Measurements from ENCODE around the gene KATNAL2.

The KATNAL2 gene

DNA sequence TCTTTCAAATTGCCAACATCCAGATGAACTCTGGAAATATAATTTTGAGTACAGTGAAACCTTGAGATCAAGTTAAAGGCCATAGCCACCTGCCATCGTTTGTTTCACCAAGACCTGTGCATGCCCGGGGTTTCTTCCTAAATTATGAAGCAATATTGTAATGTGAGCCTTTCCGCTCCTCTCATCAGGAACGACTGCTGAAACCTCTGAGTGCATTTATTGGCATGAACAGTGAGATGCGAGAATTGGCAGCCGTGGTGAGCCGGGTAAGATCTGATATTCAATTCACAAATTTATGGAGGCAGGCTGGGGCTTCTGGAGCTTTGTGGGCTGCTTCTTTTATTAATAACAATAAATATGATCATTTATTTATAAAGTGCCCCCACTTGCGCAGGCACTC lies 145.7 kb downstream of the KATNAL2 start:
- no peak overlapping the region for H3K27ac ChIP-seq (ENCODE audit: low read depth, low read length)

DNA sequence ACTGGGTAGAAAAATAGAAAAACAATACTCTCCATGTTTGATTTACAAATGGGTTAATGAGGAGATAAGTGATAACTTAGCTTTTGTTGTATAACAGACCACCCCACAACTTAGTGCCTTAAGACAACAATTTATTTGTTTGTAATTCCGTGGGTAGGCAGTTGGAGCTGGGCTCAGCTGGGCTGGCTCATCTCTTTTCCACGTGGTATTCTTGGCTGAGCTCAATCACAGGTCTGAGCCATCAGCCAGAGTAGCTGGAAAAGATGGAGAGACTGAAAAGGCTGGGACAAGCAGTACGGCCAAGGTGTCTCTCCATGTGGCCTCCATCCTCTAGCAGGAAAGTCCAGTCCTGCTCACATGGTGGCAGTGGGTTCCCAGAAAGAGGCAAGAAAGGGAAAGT lies 150.2 kb downstream of the KATNAL2 start:
- Histone ChIP-seq H3K36me3 (ENCODE audit: control insufficient read depth in 1 of 2, insufficient read depth in 2 of 2, low read length in 2 of 2) (no peaks in the 10 kb centered on the region), H3K4me1 (ENCODE audit: control insufficient read depth in 1 of 2, insufficient read depth in 2 of 2, low read length in 2 of 2) (no peaks in the 10 kb centered on the region), H3K9ac (ENCODE audit: low read depth in 1 of 2, low read length in 2 of 2) (no peak overlapping the region), H3K9me3 (ENCODE audit: control insufficient read depth in 1 of 2, low read length in 2 of 2) (no peaks in the 10 kb centered on the region), H3K27ac (ENCODE audit: low read depth, low read length) (no peak overlapping the region), H3K27me3 (ENCODE audit: control insufficient read depth in 1 of 2, insufficient read depth in 2 of 2, low read length in 2 of 2) (no peaks in the 10 kb centered on the region), H3K4me3 (ENCODE audit: low read depth in 1 of 2, low read length in 2 of 2) (no peak overlapping the region)

More for the DNA sequence above, 145.7 kb downstream of the KATNAL2 start:
- H3K36me3 ChIP-seq (ENCODE audit: control insufficient read depth in 1 of 2, insufficient read depth in 2 of 2, low read length in 2 of 2) = no peaks in the 10 kb centered on the region
- H3K9ac ChIP-seq (ENCODE audit: low read depth in 1 of 2, low read length in 2 of 2) = no peak overlapping the region
- H3K4me3 ChIP-seq (ENCODE audit: low read depth in 1 of 2, low read length in 2 of 2) = no peak overlapping the region
- H3K27me3 ChIP-seq (ENCODE audit: control insufficient read depth in 1 of 2, insufficient read depth in 2 of 2, low read length in 2 of 2) = no peaks in the 10 kb centered on the region
- no peaks in the 10 kb centered on the region for H3K9me3 ChIP-seq (ENCODE audit: control insufficient read depth in 1 of 2, low read length in 2 of 2)
- H3K4me1 ChIP-seq (ENCODE audit: control insufficient read depth in 1 of 2, insufficient read depth in 2 of 2, low read length in 2 of 2) = no peaks in the 10 kb centered on the region

DNA sequence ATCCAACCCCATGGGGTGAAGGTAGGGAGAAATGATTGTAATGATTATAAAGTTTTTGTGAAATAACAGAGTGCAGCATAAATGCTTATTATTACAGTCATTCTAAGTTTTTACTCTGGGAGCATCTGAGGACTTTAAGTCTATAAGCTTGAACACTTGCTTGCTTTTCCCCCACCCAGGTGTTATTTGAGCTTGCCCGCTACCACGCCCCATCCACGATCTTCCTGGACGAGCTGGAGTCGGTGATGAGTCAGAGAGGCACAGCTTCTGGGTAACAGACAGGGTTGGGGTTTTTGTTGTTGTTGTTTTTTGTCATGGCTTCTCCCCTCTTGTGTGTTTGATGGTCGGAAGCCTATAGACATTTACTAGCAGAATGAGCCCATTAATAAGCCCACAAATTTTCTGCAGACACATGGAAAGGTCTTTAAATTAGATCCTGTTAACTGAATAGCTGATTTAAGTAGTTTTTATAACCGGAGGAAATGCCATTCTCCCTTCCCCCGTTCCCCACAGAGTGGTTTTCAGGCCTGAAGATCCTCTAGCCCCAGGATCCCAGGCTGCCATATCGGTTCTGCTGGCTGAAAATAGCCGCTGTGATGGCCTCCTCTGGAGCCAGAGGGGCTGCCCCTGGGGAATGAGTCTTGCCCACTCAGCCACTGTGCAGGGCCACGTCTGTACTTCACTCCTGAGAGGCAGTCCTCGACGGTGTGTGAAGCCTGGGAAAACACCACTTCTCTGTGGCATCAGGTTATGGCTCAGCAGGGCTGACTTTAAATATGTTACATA lies 157.9 kb downstream of the KATNAL2 start:
- Histone ChIP-seq H3K9ac (ENCODE audit: low read depth in 1 of 2, low read length in 2 of 2) (no peak overlapping the region), H3K27me3 (ENCODE audit: control insufficient read depth in 1 of 2, insufficient read depth in 2 of 2, low read length in 2 of 2) (no peaks in the 10 kb centered on the region), H3K27ac (ENCODE audit: low read depth, low read length) (no peak overlapping the region), H3K4me1 (ENCODE audit: control insufficient read depth in 1 of 2, insufficient read depth in 2 of 2, low read length in 2 of 2) (no peaks in the 10 kb centered on the region), H3K36me3 (ENCODE audit: control insufficient read depth in 1 of 2, insufficient read depth in 2 of 2, low read length in 2 of 2) (no peaks in the 10 kb centered on the region), H3K9me3 (ENCODE audit: control insufficient read depth in 1 of 2, low read length in 2 of 2) (no peaks in the 10 kb centered on the region), H3K4me3 (ENCODE audit: low read depth in 1 of 2, low read length in 2 of 2) (no peak overlapping the region)

DNA sequence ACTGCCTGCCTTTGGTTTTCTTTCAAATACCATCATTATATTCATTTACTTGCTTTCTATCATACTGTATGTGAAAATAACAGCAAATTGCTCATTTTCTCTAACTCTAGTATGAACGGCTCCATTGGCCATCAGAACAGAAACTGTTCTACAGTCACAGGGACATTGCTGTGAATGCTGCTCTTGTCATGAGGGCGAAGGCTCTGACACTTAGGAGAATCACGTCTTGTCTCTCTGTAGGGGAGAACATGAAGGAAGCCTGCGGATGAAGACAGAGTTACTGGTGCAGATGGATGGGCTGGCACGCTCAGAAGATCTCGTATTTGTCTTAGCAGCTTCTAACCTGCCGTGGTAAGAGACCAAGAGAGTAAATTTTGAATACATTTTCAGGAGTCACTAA lies 159.7 kb downstream of the KATNAL2 start:
- H3K27me3 ChIP-seq (ENCODE audit: control insufficient read depth in 1 of 2, insufficient read depth in 2 of 2, low read length in 2 of 2) = no peaks in the 10 kb centered on the region
- H3K9ac ChIP-seq (ENCODE audit: low read depth in 1 of 2, low read length in 2 of 2) = no peak overlapping the region
- no peak overlapping the region for H3K27ac ChIP-seq (ENCODE audit: low read depth, low read length)
- H3K9me3 ChIP-seq (ENCODE audit: control insufficient read depth in 1 of 2, low read length in 2 of 2) = no peaks in the 10 kb centered on the region
- no peaks in the 10 kb centered on the region for H3K4me1 ChIP-seq (ENCODE audit: control insufficient read depth in 1 of 2, insufficient read depth in 2 of 2, low read length in 2 of 2)
- H3K4me3 ChIP-seq (ENCODE audit: low read depth in 1 of 2, low read length in 2 of 2) = no peak overlapping the region
- no peaks in the 10 kb centered on the region for H3K36me3 ChIP-seq (ENCODE audit: control insufficient read depth in 1 of 2, insufficient read depth in 2 of 2, low read length in 2 of 2)

DNA sequence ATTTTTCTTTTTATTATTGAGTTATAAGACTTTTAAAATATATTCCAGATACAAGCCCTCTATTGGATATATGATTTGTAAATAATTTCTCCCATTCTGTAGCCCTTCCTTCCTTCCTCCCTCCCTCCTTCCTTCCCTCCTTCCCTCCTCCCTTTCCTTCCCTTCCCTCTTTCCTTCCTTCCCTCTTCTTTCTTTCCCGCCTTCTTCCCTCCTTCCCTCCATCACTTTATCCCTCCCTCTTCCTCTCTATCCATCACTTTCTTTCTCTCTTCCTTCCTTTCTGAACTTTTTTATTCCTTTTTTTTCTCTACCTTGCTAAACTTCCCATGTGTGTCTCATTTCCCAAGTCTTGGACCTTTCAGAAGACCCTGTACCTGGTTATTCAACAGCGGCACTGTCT lies 163.5 kb downstream of the KATNAL2 start:
- no peak overlapping the region for H3K9ac ChIP-seq (ENCODE audit: low read depth in 1 of 2, low read length in 2 of 2)

DNA sequence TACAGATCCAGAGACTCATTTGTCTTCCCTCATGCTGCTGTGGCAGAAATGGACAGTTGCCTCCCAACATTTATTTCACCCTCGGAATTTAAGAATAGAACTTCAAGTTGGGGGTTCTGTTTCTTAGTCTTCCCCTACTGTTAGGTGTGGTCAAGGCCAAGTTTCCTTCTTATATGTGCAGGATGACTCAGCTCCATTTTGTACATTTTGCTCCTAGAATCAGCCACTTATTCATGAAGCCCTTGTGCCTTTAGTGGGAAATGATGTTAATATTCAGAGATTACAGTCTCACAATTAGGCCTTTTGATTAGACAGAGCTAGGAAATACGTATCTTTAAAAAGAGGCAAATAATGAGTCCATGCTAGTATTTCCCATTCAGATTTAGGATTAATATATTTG lies 164.2 kb downstream of the KATNAL2 start:
- Histone ChIP-seq H3K36me3 (ENCODE audit: control insufficient read depth in 1 of 2, insufficient read depth in 2 of 2, low read length in 2 of 2) (no peaks in the 10 kb centered on the region), H3K4me3 (ENCODE audit: low read depth in 1 of 2, low read length in 2 of 2) (no peak overlapping the region), H3K4me1 (ENCODE audit: control insufficient read depth in 1 of 2, insufficient read depth in 2 of 2, low read length in 2 of 2) (no peaks in the 10 kb centered on the region), H3K27ac (ENCODE audit: low read depth, low read length) (no peak overlapping the region), H3K9me3 (ENCODE audit: control insufficient read depth in 1 of 2, low read length in 2 of 2) (no peaks in the 10 kb centered on the region), H3K9ac (ENCODE audit: low read depth in 1 of 2, low read length in 2 of 2) (no peak overlapping the region), H3K27me3 (ENCODE audit: control insufficient read depth in 1 of 2, insufficient read depth in 2 of 2, low read length in 2 of 2) (no peaks in the 10 kb centered on the region)

More for the DNA sequence above, 163.5 kb downstream of the KATNAL2 start:
- no peaks in the 10 kb centered on the region for H3K27me3 ChIP-seq (ENCODE audit: control insufficient read depth in 1 of 2, insufficient read depth in 2 of 2, low read length in 2 of 2)
- no peaks in the 10 kb centered on the region for H3K9me3 ChIP-seq (ENCODE audit: control insufficient read depth in 1 of 2, low read length in 2 of 2)
- H3K36me3 ChIP-seq (ENCODE audit: control insufficient read depth in 1 of 2, insufficient read depth in 2 of 2, low read length in 2 of 2) = no peaks in the 10 kb centered on the region
- no peak overlapping the region for H3K27ac ChIP-seq (ENCODE audit: low read depth, low read length)
- H3K4me3 ChIP-seq (ENCODE audit: low read depth in 1 of 2, low read length in 2 of 2) = no peak overlapping the region
- no peaks in the 10 kb centered on the region for H3K4me1 ChIP-seq (ENCODE audit: control insufficient read depth in 1 of 2, insufficient read depth in 2 of 2, low read length in 2 of 2)

DNA sequence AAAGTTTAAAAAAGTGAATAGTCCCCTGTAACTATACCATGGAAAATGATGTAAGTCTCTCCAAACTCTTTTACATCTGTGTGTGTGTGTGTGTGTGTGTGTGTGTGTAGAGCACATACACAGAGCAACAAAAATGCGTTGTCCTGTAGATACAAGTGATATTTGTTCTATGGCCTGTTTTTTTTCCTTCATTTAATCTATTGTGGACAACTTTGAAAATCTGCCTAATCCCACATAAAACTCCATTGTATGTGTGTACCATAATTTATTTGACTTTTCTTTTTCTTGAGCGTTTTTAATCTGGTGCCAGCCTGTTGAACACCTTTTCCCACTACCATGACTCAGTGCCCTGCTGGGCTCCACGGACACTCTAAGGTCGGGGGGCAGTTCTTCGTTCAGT lies 170.3 kb downstream of the KATNAL2 start:
- Histone ChIP-seq H3K4me3 (ENCODE audit: low read depth in 1 of 2, low read length in 2 of 2) (no peak overlapping the region), H3K9ac (ENCODE audit: low read depth in 1 of 2, low read length in 2 of 2) (no peak overlapping the region), H3K9me3 (ENCODE audit: control insufficient read depth in 1 of 2, low read length in 2 of 2) (no peaks in the 10 kb centered on the region), H3K4me1 (ENCODE audit: control insufficient read depth in 1 of 2, insufficient read depth in 2 of 2, low read length in 2 of 2) (no peaks in the 10 kb centered on the region), H3K36me3 (ENCODE audit: control insufficient read depth in 1 of 2, insufficient read depth in 2 of 2, low read length in 2 of 2) (no peaks in the 10 kb centered on the region), H3K27ac (ENCODE audit: low read depth, low read length) (no peak overlapping the region), H3K27me3 (ENCODE audit: control insufficient read depth in 1 of 2, insufficient read depth in 2 of 2, low read length in 2 of 2) (no peaks in the 10 kb centered on the region)

DNA sequence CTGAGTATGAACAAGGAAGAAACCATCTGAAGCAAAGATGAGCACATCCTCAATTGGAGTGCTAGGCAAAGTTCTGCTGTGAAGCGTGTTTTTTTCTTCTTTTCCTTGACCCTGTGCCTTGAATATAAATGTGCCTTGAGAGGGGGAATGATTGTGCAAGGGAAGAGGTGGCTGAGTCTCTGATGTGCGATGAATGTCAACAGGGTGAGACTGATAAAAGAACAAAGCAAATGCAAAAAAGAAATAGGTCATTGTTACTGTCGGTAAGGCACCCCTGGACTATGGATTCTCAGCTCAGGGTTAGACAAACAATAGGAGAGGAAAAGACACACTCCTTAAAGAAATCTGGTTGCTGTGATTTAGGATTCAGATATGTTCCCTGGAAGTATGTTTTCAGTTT lies 178.4 kb downstream of the KATNAL2 start:
- H3K4me3 ChIP-seq (ENCODE audit: low read depth in 1 of 2, low read length in 2 of 2) = no peak overlapping the region
- no peak overlapping the region for H3K27ac ChIP-seq (ENCODE audit: low read depth, low read length)
- no peaks in the 10 kb centered on the region for H3K9me3 ChIP-seq (ENCODE audit: control insufficient read depth in 1 of 2, low read length in 2 of 2)
- no peaks in the 10 kb centered on the region for H3K4me1 ChIP-seq (ENCODE audit: control insufficient read depth in 1 of 2, insufficient read depth in 2 of 2, low read length in 2 of 2)
- H3K9ac ChIP-seq (ENCODE audit: low read depth in 1 of 2, low read length in 2 of 2) = no peak overlapping the region
- no peaks in the 10 kb centered on the region for H3K36me3 ChIP-seq (ENCODE audit: control insufficient read depth in 1 of 2, insufficient read depth in 2 of 2, low read length in 2 of 2)
- no peaks in the 10 kb centered on the region for H3K27me3 ChIP-seq (ENCODE audit: control insufficient read depth in 1 of 2, insufficient read depth in 2 of 2, low read length in 2 of 2)

DNA sequence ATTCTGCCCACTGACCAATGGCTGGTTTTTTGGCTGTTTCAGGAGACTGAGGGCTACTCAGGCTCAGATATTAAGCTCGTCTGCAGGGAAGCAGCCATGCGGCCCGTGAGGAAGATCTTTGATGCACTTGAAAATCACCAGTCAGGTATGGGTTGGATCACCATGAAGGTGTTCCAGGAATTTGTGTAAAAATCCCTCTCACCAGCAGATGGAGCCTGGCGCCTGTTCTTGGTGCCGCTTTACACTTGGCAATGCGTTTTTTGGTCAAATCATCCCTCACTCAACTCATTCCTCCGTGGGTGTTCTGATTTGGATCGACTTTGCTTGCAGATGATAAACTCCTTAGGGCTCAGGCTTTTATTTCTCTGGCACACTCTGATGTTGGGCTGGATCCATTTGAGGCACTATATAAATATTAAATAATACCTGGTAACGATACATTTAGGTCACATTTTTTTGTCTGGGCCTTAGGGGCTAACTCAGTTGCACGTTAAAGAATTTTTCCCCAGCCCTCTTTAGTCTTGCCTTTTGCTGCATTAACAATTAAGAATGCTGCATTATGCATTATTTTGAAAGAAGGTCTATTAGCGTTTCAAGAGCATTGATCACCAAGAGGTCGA lies 182.9 kb downstream of the KATNAL2 start:
- Histone ChIP-seq H3K4me3 (ENCODE audit: low read depth in 1 of 2, low read length in 2 of 2) (no peak overlapping the region), H3K9ac (ENCODE audit: low read depth in 1 of 2, low read length in 2 of 2) (no peak overlapping the region), H3K27ac (ENCODE audit: low read depth, low read length) (no peak overlapping the region), H3K27me3 (ENCODE audit: control insufficient read depth in 1 of 2, insufficient read depth in 2 of 2, low read length in 2 of 2) (no peaks in the 10 kb centered on the region), H3K4me1 (ENCODE audit: control insufficient read depth in 1 of 2, insufficient read depth in 2 of 2, low read length in 2 of 2) (no peaks in the 10 kb centered on the region), H3K9me3 (ENCODE audit: control insufficient read depth in 1 of 2, low read length in 2 of 2) (no peaks in the 10 kb centered on the region), H3K36me3 (ENCODE audit: control insufficient read depth in 1 of 2, insufficient read depth in 2 of 2, low read length in 2 of 2) (peaks cover 0 to 10% of the 10 kb centered on the region in 2 donors)

DNA sequence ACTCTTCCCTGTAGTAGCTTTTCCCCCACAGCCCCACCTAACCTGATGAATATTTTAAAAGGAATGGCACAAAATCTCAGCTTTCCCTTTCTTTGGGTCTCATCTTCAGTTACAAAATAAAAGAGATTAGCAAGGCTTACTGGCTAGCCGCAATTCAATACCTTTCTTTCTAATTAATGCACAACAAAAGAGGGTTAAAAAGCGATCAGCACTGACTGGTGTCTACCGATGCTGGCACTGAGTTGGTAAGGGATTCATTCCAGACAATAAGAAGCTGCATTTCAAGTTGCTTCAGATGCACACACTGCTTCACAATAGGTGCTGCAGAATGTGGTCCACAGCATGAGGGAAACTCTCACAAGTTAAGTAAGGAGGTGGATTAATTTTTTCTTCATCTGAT lies 191.0 kb downstream of the KATNAL2 start:
- peaks cover 19 to 69% of the 10 kb centered on the region in 2 donors for H3K36me3 ChIP-seq (ENCODE audit: control insufficient read depth in 1 of 2, insufficient read depth in 2 of 2, low read length in 2 of 2)
- no peak overlapping the region for H3K9ac ChIP-seq (ENCODE audit: low read depth in 1 of 2, low read length in 2 of 2)
- no peak overlapping the region for H3K27ac ChIP-seq (ENCODE audit: low read depth, low read length)
- H3K4me3 ChIP-seq (ENCODE audit: low read depth in 1 of 2, low read length in 2 of 2) = no peak overlapping the region
- H3K9me3 ChIP-seq (ENCODE audit: control insufficient read depth in 1 of 2, low read length in 2 of 2) = no peaks in the 10 kb centered on the region
- H3K27me3 ChIP-seq (ENCODE audit: control insufficient read depth in 1 of 2, insufficient read depth in 2 of 2, low read length in 2 of 2) = no peaks in the 10 kb centered on the region
- no peaks in the 10 kb centered on the region for H3K4me1 ChIP-seq (ENCODE audit: control insufficient read depth in 1 of 2, insufficient read depth in 2 of 2, low read length in 2 of 2)
